ENCODE data around the gene TENM4. TPM values are rescaled to one million over a fixed set of nuclear protein-coding genes. Genes with fewer than 3 reads are reported as not detected.
A peak's percentile ranks its signal among the peaks of the same experiment; 100 is the strongest.

The TENM4 gene
- total RNA-seq, 1 donor from 2014 or later = 117 TPM

GRCh38 chr11:78666675-78667160 is 774.1 kb downstream of the TENM4 start:
- TF ChIP-seq CTCF (IDR thresholded peaks at IDR 0.05; ENCODE audit: unreplicated experiment) = no peak
- Mint-ChIP-seq H3K9me3 (ENCODE audit: low read depth) (no peaks in the 10 kb centered on the region), H3K4me1 (ENCODE audit: low read depth) (peaks cover 2% of the 10 kb centered on the region), H3K36me3 (ENCODE audit: insufficient read depth) (peaks cover 33% of the 10 kb centered on the region), H3K27me3 (no peaks in the 10 kb centered on the region), H3K27ac (no peak overlapping the region), H3K4me3 (ENCODE audit: low read depth) (no peak overlapping the region)
- no peak for DNase-seq (ENCODE audit: low spot score, unreplicated experiment)

- no peak for DNase-seq (ENCODE audit: low spot score, unreplicated experiment)
- Mint-ChIP-seq H3K4me1 (ENCODE audit: low read depth) (peaks cover 6% of the 10 kb centered on the region), H3K27ac (no peak overlapping the region), H3K4me3 (ENCODE audit: low read depth) (no peak overlapping the region), H3K9me3 (ENCODE audit: low read depth) (no peaks in the 10 kb centered on the region), H3K36me3 (ENCODE audit: insufficient read depth) (peaks cover 27% of the 10 kb centered on the region), H3K27me3 (no peaks in the 10 kb centered on the region)
- TF ChIP-seq CTCF (IDR thresholded peaks at IDR 0.05; ENCODE audit: unreplicated experiment) = no peak
These were observed 776.2 kb downstream of the TENM4 start for GRCh38 chr11:78664636-78665035.

GRCh38 chr11:78662811-78663210 is 778.0 kb downstream of the TENM4 start:
- no peak for TF ChIP-seq CTCF (IDR thresholded peaks at IDR 0.05; ENCODE audit: unreplicated experiment)
- H3K9me3 Mint-ChIP-seq (ENCODE audit: low read depth) = no peaks in the 10 kb centered on the region
- no peaks in the 10 kb centered on the region for H3K27me3 Mint-ChIP-seq
- peaks cover 28% of the 10 kb centered on the region for H3K36me3 Mint-ChIP-seq (ENCODE audit: insufficient read depth)
- H3K4me1 Mint-ChIP-seq (ENCODE audit: low read depth) = peaks cover 6% of the 10 kb centered on the region
- H3K27ac Mint-ChIP-seq = no peak overlapping the region
- H3K4me3 Mint-ChIP-seq (ENCODE audit: low read depth) = no peak overlapping the region
- DNase-seq (ENCODE audit: low spot score, unreplicated experiment) = no peak

GRCh38 chr11:78660471-78660870 is 780.4 kb downstream of the TENM4 start:
- H3K4me1 Mint-ChIP-seq (ENCODE audit: low read depth) = peaks cover 6% of the 10 kb centered on the region
- no peak overlapping the region for H3K27ac Mint-ChIP-seq
- H3K36me3 Mint-ChIP-seq (ENCODE audit: insufficient read depth) = peaks cover 24% of the 10 kb centered on the region
- H3K27me3 Mint-ChIP-seq = no peaks in the 10 kb centered on the region
- DNase-seq (ENCODE audit: low spot score, unreplicated experiment) = no peak
- no peaks in the 10 kb centered on the region for H3K9me3 Mint-ChIP-seq (ENCODE audit: low read depth)
- no peak for TF ChIP-seq CTCF (IDR thresholded peaks at IDR 0.05; ENCODE audit: unreplicated experiment)
- no peak overlapping the region for H3K4me3 Mint-ChIP-seq (ENCODE audit: low read depth)

GRCh38 chr11:78659326-78660270 is 781.2 kb downstream of the TENM4 start:
- H3K4me1 Mint-ChIP-seq (ENCODE audit: low read depth) = peaks cover 6% of the 10 kb centered on the region
- no peak for DNase-seq (ENCODE audit: low spot score, unreplicated experiment)
- H3K27ac Mint-ChIP-seq = peak overlapping the region; percentile 88
- no peak for TF ChIP-seq CTCF (IDR thresholded peaks at IDR 0.05; ENCODE audit: unreplicated experiment)
- H3K27me3 Mint-ChIP-seq = no peaks in the 10 kb centered on the region
- H3K4me3 Mint-ChIP-seq (ENCODE audit: low read depth) = no peak overlapping the region
- peaks cover 23% of the 10 kb centered on the region for H3K36me3 Mint-ChIP-seq (ENCODE audit: insufficient read depth)
- no peaks in the 10 kb centered on the region for H3K9me3 Mint-ChIP-seq (ENCODE audit: low read depth)

All from progenitor cell of endocrine pancreas (in vitro differentiated cells).